H9 (cell line): ENCODE measurements around the gene BRD8. TPM values are rescaled to one million over a fixed set of nuclear protein-coding genes. Genes with fewer than 3 reads are reported as not detected.
"Not testable (repeated sequence)": the region's sequence is repeated elsewhere in the genome, so short reads cannot be mapped to it uniquely, and the experiment has no call there.

Experiments
- DNase-seq: peaks from one replicate; pipeline ENCODE4 v3.0.0-alpha.2; 2017
- H2AFZ ChIP-seq: one replicate; pipeline ENCODE4 v1.6.1; 2013; ENCODE audit warnings: mild to moderate bottlenecking, low read length, control low read depth, moderate library complexity
- H2AK5ac ChIP-seq: 2 replicates; pipeline ENCODE4 v1.6.1; 2013; ENCODE audit warnings: low read length, control low read depth, mixed read lengths; ENCODE audit not compliant: insufficient read length
- H2BK120ac ChIP-seq: one replicate; pipeline ENCODE4 v1.6.1; 2013; ENCODE audit warnings: low read depth, mild to moderate bottlenecking, low read length, control low read depth, inconsistent platforms; ENCODE audit not compliant: poor library complexity, severe bottlenecking
- H2BK12ac ChIP-seq: 2 replicates; pipeline ENCODE4 v1.6.1; 2013; ENCODE audit warnings: low read length, control low read depth, mixed read lengths, low read depth; ENCODE audit not compliant: insufficient read length
- H2BK15ac ChIP-seq: 2 replicates; pipeline ENCODE4 v1.6.1; 2013; ENCODE audit warnings: low read depth, low read length, control low read depth
- H2BK20ac ChIP-seq: one replicate; pipeline ENCODE4 v1.6.1; 2013; ENCODE audit warnings: low read depth, mild to moderate bottlenecking, low read length, control low read depth, inconsistent platforms; ENCODE audit not compliant: poor library complexity, severe bottlenecking
- H2BK5ac ChIP-seq: 2 replicates; pipeline ENCODE4 v1.6.1; 2013; ENCODE audit warnings: low read length, control low read depth, mixed read lengths; ENCODE audit not compliant: insufficient read length
- H3K14ac ChIP-seq: 2 replicates; pipeline ENCODE4 v1.6.1; 2013; ENCODE audit warnings: low read length, control low read depth; ENCODE audit not compliant: insufficient read depth
- H3K18ac ChIP-seq: 2 replicates; pipeline ENCODE4 v1.6.1; 2013; ENCODE audit warnings: low read depth, mild to moderate bottlenecking, mixed read lengths, low read length, control low read depth; ENCODE audit not compliant: insufficient read length
- H3K23ac ChIP-seq: 2 replicates; pipeline ENCODE4 v1.6.1; 2013; ENCODE audit warnings: low read length, control low read depth, mixed read lengths, low read depth; ENCODE audit not compliant: insufficient read length
- H3K23me2 ChIP-seq: 2 replicates; pipeline ENCODE4 v1.6.1; 2013; ENCODE audit warnings: low read depth, mild to moderate bottlenecking, mixed read lengths, low read length, control low read depth; ENCODE audit not compliant: insufficient read length, poor library complexity, severe bottlenecking
- H3K27ac ChIP-seq: 2 replicates; pipeline ENCODE4 v1.5.1; 2013; ENCODE audit warnings: low read length, control low read depth, mixed read lengths, low read depth; ENCODE audit not compliant: insufficient read length
- H3K27me3 ChIP-seq: 2 replicates; pipeline ENCODE4 v1.6.1; 2013; ENCODE audit warnings: low read length, control low read depth, inconsistent platforms; ENCODE audit not compliant: insufficient read depth
- H3K4ac ChIP-seq: 2 replicates; pipeline ENCODE4 v1.6.1; 2013; ENCODE audit warnings: low read depth, mild to moderate bottlenecking, control low read depth, inconsistent platforms, low read length, moderate library complexity
- H3K4me1 ChIP-seq: 2 replicates; pipeline ENCODE4 v1.6.1; 2013; ENCODE audit warnings: low read length, control low read depth, inconsistent platforms; ENCODE audit not compliant: insufficient read depth
- H3K4me2 ChIP-seq: 2 replicates; pipeline ENCODE4 v1.6.1; 2013; ENCODE audit warnings: low read length, control low read depth, mixed read lengths; ENCODE audit not compliant: insufficient read length, insufficient read depth
- H3K56ac ChIP-seq: 2 replicates; pipeline ENCODE4 v1.6.1; 2013; ENCODE audit warnings: low read depth, mild to moderate bottlenecking, mixed read lengths, low read length, control low read depth; ENCODE audit not compliant: insufficient read length
- H3K79me1 ChIP-seq: 2 replicates; pipeline ENCODE4 v1.6.1; 2013; ENCODE audit warnings: low read depth, mild to moderate bottlenecking, moderate library complexity, low read length, control low read depth, inconsistent platforms; ENCODE audit not compliant: insufficient read depth, poor library complexity, severe bottlenecking
- H3K79me2 ChIP-seq: 2 replicates; pipeline ENCODE4 v1.6.1; 2013; ENCODE audit warnings: low read length, control low read depth, inconsistent platforms; ENCODE audit not compliant: insufficient read depth
- H3K9ac ChIP-seq: 2 replicates; pipeline ENCODE4 v1.6.1; 2013; ENCODE audit warnings: low read length, control low read depth, mixed read lengths; ENCODE audit not compliant: insufficient read length; ENCODE audit errors: extremely low read depth
- H3K9me3 ChIP-seq: one replicate; pipeline ENCODE4 v1.6.1; 2013; ENCODE audit warnings: low read depth, low read length, inconsistent platforms; ENCODE audit not compliant: control insufficient read depth
- H3T11ph ChIP-seq: one replicate; pipeline ENCODE4 v1.6.1; 2013; ENCODE audit warnings: mild to moderate bottlenecking, low read length, control low read depth, inconsistent platforms
- H4K20me1 ChIP-seq: one replicate; pipeline ENCODE4 v1.6.1; 2013; ENCODE audit not compliant: control insufficient read depth, insufficient read length, insufficient read depth
- H4K5ac ChIP-seq: 2 replicates; pipeline ENCODE4 v1.6.1; 2013; ENCODE audit warnings: low read depth, mild to moderate bottlenecking, mixed read lengths, low read length, control low read depth; ENCODE audit not compliant: insufficient read length
- H4K8ac ChIP-seq: replicated peaks from 2 replicates; pipeline ENCODE4 v1.6.1; 2013; ENCODE audit warnings: low read length, control low read depth, mixed read lengths, low read depth; ENCODE audit not compliant: insufficient read length
- H4K91ac ChIP-seq: 2 replicates; pipeline ENCODE4 v1.6.1; 2013; ENCODE audit warnings: low read depth, mild to moderate bottlenecking, moderate library complexity, mixed read lengths, low read length, control low read depth; ENCODE audit not compliant: insufficient read length
- H3K27ac Mint-ChIP-seq, 3 experiments: 2 replicates in 2 of 3; 3 replicates in 1 of 3; pipeline ENCODE4 v1.8.0; 2020 to 2021; ENCODE audit warnings: mixed read lengths in 3 of 3, mild to moderate bottlenecking in 1 of 3, moderate library complexity in 1 of 3
- H3K27me3 Mint-ChIP-seq: 2 replicates; pipeline ENCODE4 v1.8.0; 2021; ENCODE audit warnings: low read depth, mild to moderate bottlenecking, moderate library complexity, mixed read lengths
- H3K36me3 Mint-ChIP-seq, 3 experiments: 2 replicates in 2 of 3; 3 replicates in 1 of 3; pipeline ENCODE4 v1.8.0; 2020 to 2021; ENCODE audit warnings: low read depth in 3 of 3, mixed read lengths in 3 of 3; ENCODE audit not compliant: insufficient read depth in 1 of 3
- H3K4me1 Mint-ChIP-seq, 2 experiments: 2 replicates each; pipeline ENCODE4 v1.8.0; 2020; ENCODE audit warnings: mixed read lengths in 2 of 2
- H3K4me3 Mint-ChIP-seq, 2 experiments: 2 replicates in 1 of 2; 3 replicates in 1 of 2; pipeline ENCODE4 v1.8.0; 2020 to 2021; ENCODE audit warnings: mild to moderate bottlenecking in 2 of 2, mixed read lengths in 2 of 2, moderate library complexity in 1 of 2
- H3K9me3 Mint-ChIP-seq, 2 experiments: 2 replicates in 1 of 2; 3 replicates in 1 of 2; pipeline ENCODE4 v1.8.0; 2020; ENCODE audit warnings: mild to moderate bottlenecking in 2 of 2, mixed read lengths in 2 of 2, moderate library complexity in 1 of 2
- WGBS: extraction: QIAGEN DNeasy Blood & Tissue Kit; methylation state at CpG from one replicate; pipeline ENCODE4 v1.1.7; 2013; ENCODE audit warnings: missing lambda C conversion rate, low lambda C conversion rate, mixed read lengths; ENCODE audit not compliant: insufficient read length; ENCODE audit errors: extremely low coverage; 5-methylcytosine and 5-hydroxymethylcytosine counted together
- total RNA-seq: library from RNA; stranded (reverse); gene quantifications from 2 replicates; pipeline ENCODE4 v1.2.1, GENCODE V29; 2021
- TF ChIP-seq, protein P1 (sequence below): fragments of 200-600 bp; sonication (generic); conservative IDR thresholded peaks from 3 replicates; pipeline ENCODE4 v1.8.0; 2021; ENCODE audit warnings: antibody characterized with exemption, mild to moderate bottlenecking

BRD8 gene
- total RNA-seq, 1 experiment from 2014 or later, result 67.9 TPM

DNA sequence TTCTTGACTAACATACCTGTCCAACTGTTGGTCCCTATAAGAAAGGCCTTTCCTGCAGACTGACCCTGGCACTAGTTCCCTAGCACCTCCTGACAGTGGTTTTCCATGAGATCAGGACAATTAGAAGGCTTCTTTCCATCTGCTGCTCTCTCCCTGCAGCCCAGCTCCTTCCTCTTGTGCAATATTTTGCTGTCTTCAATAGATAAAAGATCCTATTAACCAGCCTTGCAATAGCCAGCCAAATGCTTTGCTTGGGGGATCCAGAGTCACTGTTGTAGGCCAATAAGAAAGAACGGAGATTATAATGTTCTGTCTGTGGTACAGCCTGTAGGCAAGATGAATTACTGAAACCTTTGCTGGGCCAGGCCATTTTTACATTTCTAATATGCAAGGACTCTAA, 20.8 kb downstream of the BRD8 start:
- Histone ChIP-seq H3K79me2 (no peaks in the 10 kb centered on the region), H3K56ac (no peak overlapping the region), H3K23ac (no peak overlapping the region), H4K91ac (no peak overlapping the region), H4K20me1 (no peaks in the 10 kb centered on the region), H2BK120ac (no peak overlapping the region), H3K23me2 (no peaks in the 10 kb centered on the region), H2BK15ac (no peak overlapping the region), H4K8ac (no peak overlapping the region), H3K27ac (no peak overlapping the region), H2BK5ac (no peak overlapping the region), H2BK20ac (no peak overlapping the region), H3K4ac (no peak overlapping the region), H3K14ac (no peak overlapping the region), H2BK12ac (no peak overlapping the region), H3K9ac (no peak overlapping the region), H3K4me1 (no peaks in the 10 kb centered on the region), H3K4me2 (no peak overlapping the region), H2AK5ac (no peak overlapping the region), H3K9me3 (no peaks in the 10 kb centered on the region), H2AFZ (no peak overlapping the region), H4K5ac (no peak overlapping the region), H3K79me1 (no peaks in the 10 kb centered on the region), H3K18ac (no peak overlapping the region), H3K27me3 (no peaks in the 10 kb centered on the region), H3T11ph (no peak overlapping the region)
- TF ChIP-seq, protein P1, sequence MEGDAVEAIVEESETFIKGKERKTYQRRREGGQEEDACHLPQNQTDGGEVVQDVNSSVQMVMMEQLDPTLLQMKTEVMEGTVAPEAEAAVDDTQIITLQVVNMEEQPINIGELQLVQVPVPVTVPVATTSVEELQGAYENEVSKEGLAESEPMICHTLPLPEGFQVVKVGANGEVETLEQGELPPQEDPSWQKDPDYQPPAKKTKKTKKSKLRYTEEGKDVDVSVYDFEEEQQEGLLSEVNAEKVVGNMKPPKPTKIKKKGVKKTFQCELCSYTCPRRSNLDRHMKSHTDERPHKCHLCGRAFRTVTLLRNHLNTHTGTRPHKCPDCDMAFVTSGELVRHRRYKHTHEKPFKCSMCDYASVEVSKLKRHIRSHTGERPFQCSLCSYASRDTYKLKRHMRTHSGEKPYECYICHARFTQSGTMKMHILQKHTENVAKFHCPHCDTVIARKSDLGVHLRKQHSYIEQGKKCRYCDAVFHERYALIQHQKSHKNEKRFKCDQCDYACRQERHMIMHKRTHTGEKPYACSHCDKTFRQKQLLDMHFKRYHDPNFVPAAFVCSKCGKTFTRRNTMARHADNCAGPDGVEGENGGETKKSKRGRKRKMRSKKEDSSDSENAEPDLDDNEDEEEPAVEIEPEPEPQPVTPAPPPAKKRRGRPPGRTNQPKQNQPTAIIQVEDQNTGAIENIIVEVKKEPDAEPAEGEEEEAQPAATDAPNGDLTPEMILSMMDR, result no peak
- Mint-ChIP-seq H3K9me3 (no peaks in the 10 kb centered on the region), H3K4me1 (no peaks in the 10 kb centered on the region), H3K27ac (no peak overlapping the region), H3K4me3 (no peak overlapping the region), H3K27me3 (no peaks in the 10 kb centered on the region), H3K36me3 (peaks cover 36 to 64% (median 64%) of the 10 kb centered on the region in 3 experiments; a peak in 6 of 7 replicates)
- DNase-seq, result no peak
- WGBS, result no CpG with 5 or more reads among the region's 1 CpG

DNA sequence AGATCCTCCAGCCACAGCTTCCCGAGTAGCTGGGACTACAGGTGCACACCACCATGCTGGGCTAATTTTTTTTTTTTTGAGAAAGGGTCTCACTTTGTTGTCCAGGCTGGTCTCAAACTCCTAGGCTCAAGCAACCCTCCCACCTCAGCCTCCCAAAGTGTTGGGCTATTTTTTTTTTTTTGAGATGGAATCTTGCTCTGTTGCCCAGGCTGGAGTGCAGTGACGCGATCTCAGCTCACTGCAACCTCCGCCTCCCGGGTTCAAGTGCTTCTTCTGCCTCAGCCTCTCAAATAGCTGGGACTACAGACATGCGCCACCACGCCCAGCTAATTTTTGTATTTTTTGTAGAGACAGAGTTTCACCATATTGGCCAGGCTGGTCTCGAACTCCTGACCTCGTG, 22.5 kb downstream of the BRD8 start:
- not testable (repeated sequence) for H3K56ac ChIP-seq, H3K4me1 ChIP-seq, H3K4me1 Mint-ChIP-seq, H2BK20ac ChIP-seq, H3K9ac ChIP-seq, DNase-seq, H2BK120ac ChIP-seq, H3K9me3 Mint-ChIP-seq, H3K4me3 Mint-ChIP-seq, H3K4me2 ChIP-seq, H4K5ac ChIP-seq, H3K4ac ChIP-seq, H2AK5ac ChIP-seq, H3K23ac ChIP-seq, H3K9me3 ChIP-seq, H3K27ac Mint-ChIP-seq, H3T11ph ChIP-seq, H4K8ac ChIP-seq, H3K79me2 ChIP-seq, H3K27me3 Mint-ChIP-seq, H2BK5ac ChIP-seq, H3K23me2 ChIP-seq, H2BK12ac ChIP-seq, H3K18ac ChIP-seq, H3K79me1 ChIP-seq, H4K91ac ChIP-seq, H3K27ac ChIP-seq, H2BK15ac ChIP-seq, H4K20me1 ChIP-seq, H3K27me3 ChIP-seq, H3K14ac ChIP-seq, H2AFZ ChIP-seq
- no CpG with 5 or more reads among the region's 9 CpGs for WGBS
- peaks cover 30 to 51% (median 49%) of the 10 kb centered on the region in 3 experiments; a peak in 6 of 7 replicates for H3K36me3 Mint-ChIP-seq
